Right renal pelvis (tissue), 4 donors: ENCODE results near the gene ARID1B. TPM values are rescaled to one million over a fixed set of nuclear protein-coding genes. Genes with fewer than 3 reads are reported as not detected.

Source experiments
- DNase-seq, 4 donors: peaks; one replicate each; pipeline ENCODE4 v3.0.0-alpha.2; 2013; ENCODE audit warnings: low read depth in 4 of 4, low spot score in 3 of 4, missing footprints in 1 of 4
- polyA plus RNA-seq, 4 donors: library from polyadenylated mRNA; unstranded; fragments of 120-200 nt; gene quantifications; one replicate each; pipeline ENCODE4 v1.2.1, GENCODE V29; 2013; ENCODE audit not compliant: insufficient read length in 4 of 4

Gene ARID1B
- polyA plus RNA-seq, 4 donors: 64.5 to 84.5 (median 70.6) TPM

DNA sequence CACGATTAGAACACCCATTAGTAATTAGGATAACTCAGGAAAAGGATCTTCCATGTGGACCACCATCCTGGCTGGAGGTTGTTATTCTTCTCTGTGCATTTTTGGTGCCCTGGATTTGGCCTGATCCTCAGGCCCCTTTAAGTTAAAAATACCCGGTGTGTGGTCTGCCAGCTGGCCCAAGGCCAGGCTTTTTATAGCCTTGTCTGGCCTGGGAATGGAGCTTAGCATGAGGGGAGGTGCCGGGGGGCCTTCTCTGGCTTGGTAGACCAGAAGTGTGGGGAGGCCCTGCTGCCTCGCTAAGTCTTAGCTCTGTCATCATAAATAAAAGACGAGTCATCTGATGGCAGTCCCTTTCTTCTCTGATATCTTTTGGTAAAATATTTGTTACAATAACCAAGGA is 71.4 kb downstream of the ARID1B start:
- DNase-seq: peak; percentile 46 to 63 (median 60)

GRCh38 chr6:156849806-156850205 is 72.6 kb downstream of the ARID1B start:
- DNase-seq: no peak

DNA sequence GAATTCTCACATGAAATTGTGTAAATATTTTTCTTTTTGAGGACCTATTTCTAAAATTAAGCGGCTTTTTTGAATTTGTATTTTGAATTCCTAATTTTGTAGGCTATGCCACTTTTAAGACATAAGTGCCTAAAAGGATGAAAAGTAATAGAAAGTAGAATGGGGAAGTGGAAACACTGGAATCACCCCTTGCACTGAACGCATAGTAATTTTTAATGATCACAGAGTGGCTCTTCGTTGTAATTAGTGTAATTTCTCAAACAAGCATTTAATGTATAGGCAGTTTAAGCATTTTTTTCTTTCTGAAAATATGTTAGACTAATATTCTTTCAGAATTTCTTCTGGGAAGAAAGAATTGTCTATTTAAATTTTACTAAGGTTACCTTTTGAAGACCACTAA is 73.2 kb downstream of the ARID1B start:
- DNase-seq: no peak

GRCh38 chr6:156851454-156851921 is 74.3 kb downstream of the ARID1B start:
- no peak for DNase-seq

- no peak for DNase-seq
Measured at GRCh38 chr6:156852147-156852857, 75.1 kb downstream of the ARID1B start.

GRCh38 chr6:156852858-156853216 is 75.7 kb downstream of the ARID1B start:
- DNase-seq: no peak

DNA sequence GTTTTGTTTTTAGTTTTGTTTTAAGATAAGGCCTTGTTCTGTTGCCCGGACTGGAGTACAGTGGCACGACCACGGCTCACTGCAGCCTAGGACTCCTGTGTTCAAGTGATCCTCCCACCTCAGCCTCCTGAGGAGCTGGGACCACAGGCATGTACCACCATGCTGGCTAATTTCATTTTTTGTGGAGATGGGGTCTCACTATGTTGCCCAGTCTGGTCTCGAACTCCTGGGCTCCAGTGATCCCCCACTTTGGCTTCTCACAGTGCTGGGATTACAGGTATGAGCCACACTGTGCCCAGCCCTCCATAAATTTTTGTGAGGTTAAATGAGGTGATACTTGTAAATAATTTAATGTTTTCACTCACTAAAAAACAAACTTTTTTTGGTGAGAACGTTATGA is 76.6 kb downstream of the ARID1B start:
- no peak for DNase-seq

- no peak for DNase-seq
Measured at GRCh38 chr6:156854466-156855161, 77.4 kb downstream of the ARID1B start.

GRCh38 chr6:156857573-156857972 is 80.4 kb downstream of the ARID1B start:
- DNase-seq: no peak

GRCh38 chr6:156859686-156860085 is 82.5 kb downstream of the ARID1B start:
- DNase-seq: no peak

GRCh38 chr6:156862711-156863110 is 85.5 kb downstream of the ARID1B start:
- no peak for DNase-seq

- no peak for DNase-seq
Measured at GRCh38 chr6:156863504-156863903, 86.3 kb downstream of the ARID1B start.

- DNase-seq: no peak
Measured at GRCh38 chr6:156864557-156864956, 87.4 kb downstream of the ARID1B start.

DNA sequence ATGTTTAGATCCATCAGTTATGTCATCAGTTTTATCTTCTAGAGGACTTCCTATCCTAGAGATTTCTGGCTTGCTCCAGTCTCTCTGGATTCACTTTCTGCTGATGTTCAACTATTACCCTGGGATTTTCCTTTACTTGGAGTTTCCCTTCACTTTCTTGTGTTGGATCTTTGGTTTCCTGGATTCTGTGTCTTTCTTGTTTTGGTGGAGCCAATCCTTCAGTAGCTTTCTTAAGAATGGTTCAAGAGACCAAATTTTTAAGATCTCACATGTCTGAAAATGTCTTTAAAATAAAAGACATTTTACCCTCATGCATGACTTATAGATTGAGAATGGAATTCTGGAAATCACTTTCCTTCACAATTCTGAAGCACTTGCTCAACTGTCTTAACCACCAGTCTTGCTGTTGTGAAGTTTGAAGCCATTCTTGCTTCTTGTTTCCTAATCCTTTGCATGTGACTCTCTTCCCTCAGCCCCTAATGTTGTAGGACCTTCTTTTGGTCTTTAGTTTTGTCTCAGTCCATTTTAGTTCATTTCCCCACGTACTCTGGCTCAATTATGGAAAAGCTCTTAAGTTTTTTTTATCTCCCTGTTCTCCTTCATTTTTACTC is 87.9 kb downstream of the ARID1B start:
- DNase-seq: no peak

DNA sequence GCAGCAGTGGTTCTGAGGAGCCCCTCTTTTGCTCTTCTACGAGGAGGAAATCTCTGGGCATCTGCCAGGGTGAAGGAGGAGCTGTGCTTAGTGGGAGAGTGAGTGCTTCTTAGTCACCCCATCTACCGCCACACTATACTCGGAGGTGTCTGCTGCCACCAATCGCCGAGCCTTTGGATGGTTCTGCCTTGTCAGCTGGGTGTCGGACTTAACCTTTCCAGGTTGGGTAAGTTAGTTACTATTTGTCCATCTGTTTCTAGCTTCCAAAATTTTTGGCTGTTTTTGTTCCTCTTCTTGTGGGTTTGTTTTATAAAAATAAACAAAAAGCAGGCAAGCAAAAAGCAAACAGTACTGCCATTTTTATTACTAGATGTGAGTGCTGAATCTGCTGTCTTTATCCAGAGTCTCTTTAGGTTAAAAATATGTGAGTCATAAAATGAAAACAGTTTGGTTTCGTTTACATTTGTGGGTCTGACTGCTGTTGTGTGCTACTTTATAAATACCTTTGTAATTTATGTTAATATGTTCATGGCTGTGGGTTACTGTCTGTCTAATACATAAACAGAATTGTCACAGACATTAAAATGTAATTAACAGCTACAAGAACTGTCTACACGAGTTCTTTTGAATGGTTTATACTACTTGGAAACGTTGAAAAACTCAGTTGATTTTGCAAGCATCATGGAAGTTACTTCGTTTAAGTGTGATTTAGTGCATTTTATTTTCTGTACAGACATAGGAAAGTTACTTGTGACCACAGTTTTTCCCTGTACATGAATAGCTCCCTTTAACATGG is 89.2 kb downstream of the ARID1B start:
- no peak for DNase-seq

DNA sequence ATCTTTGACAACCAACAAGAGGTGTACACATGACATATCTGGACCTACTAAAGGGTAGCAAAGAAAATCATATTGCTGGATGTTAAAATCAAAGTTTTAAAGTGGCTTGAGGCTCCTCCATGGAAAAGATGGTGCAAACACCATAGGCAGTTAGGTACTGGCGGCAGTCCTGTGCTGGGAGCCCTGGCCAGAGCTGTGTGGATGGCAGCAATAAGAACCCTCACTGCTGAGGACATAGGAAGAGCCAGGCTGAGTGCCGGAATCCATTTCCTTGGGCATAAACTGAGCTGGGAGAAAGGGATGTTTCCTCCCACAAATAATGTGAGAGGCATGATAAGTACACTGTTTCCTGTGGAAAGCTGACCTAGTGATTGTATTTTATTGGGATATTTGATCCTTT is 89.9 kb downstream of the ARID1B start:
- DNase-seq: no peak

- no peak for DNase-seq
Measured at GRCh38 chr6:156868385-156868784, 91.2 kb downstream of the ARID1B start.

DNA sequence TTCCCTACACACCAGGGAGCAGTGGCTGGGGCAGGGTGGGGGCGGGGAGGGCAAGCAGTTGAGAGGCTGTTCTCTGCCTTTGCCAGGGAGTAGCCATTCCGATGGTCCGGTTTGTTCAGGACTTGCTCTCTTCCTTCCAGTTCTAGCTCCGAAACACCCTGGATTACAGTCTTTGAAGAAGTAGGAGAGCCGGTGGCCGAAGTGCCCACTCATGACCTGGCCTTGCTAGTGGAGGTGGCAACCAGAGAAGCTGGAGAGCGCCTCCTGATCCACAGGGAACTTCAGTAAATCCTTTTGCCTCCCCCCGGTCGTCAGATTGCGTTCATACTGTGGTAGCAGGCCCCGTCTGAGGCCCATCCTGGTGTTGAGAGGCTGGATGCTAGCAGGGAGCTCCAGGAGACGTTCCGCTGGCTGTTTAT is 92.8 kb downstream of the ARID1B start:
- no peak for DNase-seq

- no peak for DNase-seq
Measured at GRCh38 chr6:156870924-156871539, 93.9 kb downstream of the ARID1B start.

DNA sequence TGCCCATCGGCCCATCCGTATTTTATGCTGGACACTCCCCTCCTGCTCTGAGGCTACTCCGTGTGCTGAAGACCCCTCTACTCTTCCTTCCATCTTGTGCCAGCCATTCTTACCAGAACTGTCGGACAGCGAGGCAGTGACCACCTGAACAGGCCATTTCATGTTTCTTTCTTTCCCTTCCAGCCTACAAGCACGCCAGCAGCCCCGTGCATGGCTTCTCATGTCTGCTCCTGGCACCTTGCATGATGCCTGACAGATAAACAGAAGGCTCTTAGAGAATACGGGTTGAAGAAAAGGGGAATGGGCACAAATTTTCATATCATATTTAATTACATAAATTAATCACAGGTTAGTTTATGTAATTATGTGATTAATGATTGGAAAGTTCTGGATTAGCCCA is 95.7 kb downstream of the ARID1B start:
- no peak for DNase-seq
